NCI-H2196 (cell line): Measurements from ENCODE around the gene EGLN2.
A peak's percentile ranks its signal among the peaks of the same experiment; 100 is the strongest.
"Not testable (repeated sequence)": the region's sequence is repeated elsewhere in the genome, so short reads cannot be mapped to it uniquely, and the experiment has no call there.

Experiments
- DNase-seq: peaks from one replicate; lab custom pipeline; 2025; ENCODE audit not compliant: unreplicated experiment; lab: John Stamatoyannopoulos, UW

Gene EGLN2

DNA sequence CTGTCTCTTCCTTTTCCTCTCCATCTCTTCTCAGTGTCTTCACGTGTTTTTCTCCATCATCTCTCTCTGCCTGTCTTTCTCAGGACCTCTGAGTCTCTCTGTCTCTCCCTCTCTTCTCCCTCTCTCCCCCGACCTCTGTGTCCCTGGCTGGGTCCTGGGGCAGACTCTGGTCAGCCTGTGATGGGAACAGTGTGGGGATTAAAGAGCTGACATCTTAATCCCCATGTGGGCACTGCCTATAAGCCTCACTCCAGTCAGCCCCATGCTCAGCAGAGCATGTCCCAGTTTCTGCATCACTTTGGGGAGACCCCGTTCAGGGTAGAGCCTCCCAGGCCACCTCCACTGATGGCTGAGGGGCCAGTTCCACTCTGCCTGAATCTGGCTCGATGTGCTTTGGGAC, 16.2 kb downstream of the EGLN2 start:
- DNase-seq = no peak

DNA sequence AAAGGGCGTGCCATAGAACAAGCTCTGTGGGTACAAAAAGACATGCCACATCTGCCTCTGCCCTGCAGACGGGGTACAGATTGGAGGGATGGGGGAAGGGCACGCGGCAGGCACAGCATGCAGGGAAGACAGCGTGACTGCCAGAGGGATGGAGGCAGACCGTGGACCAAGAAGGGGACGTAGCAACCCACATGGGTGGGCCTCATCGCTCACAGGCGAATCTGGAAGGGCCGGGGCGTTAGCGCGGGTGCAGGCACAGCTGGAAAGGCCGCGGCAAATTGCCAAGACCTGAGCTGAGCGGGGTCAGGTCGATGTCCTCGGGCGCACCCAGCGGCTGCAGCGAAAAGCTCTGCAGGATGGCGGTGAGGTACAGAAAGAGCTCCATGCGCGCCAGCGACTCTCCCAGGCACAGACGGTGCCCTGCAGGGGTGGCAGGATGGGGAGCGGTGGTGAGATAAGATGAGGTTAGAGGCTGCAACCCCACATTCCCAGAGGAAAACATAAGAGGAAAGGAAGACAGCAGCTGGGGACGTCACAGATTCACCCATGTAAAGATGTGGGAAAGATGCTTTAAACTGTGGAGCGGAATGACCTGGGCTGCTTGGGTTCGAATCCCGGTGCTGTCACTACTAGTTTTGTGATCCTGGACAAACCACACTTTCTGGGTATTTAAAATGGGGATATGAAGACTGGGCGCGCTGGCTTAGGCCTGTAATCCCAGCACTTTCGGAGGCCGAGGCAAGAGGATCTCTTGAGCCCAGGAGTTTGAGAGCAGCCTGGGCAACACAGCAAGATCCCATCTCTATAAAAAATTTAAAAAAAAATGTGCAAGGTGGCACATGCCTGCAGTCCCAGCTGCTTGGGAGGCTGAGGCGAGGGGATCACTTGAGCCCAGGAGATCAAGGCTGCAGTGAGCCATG, 19.7 kb downstream of the EGLN2 start:
- DNase-seq = peak; percentile 29

DNA sequence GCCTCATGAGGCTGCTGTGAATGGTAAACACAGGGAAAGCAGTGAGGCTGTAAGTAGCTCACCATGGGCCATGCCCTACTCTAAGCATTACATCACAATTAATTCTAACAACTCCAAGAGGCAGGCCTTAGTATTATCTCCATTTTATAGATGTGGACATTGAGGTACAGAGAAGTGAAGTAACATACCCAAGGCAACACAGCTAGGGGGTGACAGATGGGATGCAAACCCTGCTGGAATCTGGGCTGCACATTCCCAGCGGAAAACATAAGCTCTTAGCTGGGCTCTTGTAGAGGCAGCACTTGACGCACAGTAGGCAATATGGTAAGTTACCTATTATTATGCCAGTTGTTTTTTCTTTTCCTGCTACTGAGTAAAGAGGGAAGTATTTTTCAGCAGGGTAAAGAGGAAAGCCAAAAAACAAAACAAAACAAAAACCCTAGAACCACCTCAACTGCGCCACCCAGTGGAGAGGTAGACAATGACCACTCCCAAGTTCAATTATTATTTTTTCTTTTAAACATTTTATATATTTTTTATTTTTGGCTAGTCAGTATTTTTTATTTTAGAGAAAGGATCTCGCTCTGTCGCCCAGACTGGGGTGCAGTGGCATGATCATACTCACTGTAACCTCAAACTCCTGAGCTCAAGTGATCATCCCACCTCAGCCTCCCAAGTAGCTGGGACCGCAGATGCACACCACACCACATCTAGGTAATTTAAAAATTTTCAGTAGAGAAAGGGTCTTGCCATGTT, 20.7 kb downstream of the EGLN2 start:
- DNase-seq = peak; percentile 27

DNA sequence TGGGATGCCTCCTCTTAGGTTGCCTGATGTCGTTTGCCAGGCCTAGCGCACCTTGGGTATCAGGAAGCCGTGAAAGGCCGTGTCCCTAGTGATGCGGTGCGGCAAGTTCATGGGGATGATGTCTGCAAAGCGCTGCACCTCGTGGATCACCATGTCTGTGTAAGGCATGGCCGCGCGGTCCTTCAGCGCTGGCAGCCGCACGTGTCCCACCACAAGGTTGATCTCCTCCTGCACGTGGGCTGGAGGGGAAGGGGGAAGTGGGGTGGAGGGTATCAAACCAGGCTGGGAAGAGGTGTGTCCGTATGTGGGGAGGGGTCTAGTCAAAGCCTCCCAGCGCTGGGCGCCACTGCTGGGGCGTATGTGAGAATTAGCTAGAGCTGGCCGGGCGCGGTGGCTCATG, 23.2 kb downstream of the EGLN2 start:
- no peak for DNase-seq

DNA sequence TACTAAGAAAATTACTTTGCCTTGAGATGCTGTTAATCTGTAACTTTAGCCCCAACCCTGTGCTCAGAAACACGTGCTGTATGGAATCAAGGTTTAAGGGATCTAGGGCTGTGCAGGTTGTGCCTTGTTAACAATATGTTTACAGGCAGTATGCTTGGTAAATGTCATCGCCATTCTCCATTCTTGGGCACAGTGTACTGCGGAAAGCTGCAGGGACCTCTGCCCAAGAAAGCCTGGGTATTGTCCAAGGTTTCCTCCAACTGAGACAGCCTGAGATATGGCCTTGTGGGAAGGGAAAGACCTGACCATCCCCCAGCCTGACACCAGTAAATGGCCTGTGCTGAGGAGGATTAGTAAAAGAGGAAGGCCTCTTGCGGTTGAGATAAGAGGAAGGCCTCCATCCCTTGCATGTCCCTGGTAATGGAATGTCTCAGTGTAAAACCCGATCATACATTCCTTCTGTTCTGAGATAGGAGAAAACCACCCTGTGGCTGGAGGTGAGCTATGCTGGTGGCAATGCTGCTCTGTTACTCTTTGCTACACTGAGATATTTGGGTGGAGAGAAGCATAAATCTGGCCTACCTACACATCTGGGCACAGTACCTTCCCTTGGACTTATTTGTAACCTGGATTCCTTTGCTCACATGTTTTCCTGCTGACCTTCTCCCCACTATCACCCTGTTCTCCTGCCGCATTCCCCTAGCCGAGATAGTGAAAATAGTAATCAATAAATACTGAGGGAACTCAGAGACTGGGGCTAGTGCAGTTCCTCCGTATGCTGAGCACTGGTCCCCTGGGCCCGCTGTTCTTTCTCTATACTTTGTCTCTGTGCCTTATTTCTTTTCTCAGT, 23.9 kb downstream of the EGLN2 start:
- DNase-seq = not testable (repeated sequence)

DNA sequence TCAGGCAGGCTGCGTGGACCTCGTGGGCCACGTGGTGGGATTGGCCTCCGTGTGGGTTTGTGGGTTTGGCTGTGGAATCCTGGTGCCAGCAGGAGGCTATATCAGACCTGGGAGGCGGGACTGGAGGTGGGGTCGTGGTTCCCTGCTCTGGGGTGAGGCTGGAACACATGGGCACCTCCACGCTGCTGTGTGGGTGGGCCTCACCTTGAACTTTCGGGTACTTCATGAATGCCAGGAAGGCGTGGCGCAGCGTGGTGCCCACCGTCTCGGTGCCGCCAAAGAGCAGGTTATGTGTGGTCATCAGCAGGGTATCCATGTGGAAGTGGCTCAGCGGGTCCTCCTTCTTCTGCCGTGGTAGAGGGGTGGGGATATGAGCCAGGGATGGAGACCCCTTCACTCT, 25.9 kb downstream of the EGLN2 start:
- DNase-seq = not testable (repeated sequence)

DNA sequence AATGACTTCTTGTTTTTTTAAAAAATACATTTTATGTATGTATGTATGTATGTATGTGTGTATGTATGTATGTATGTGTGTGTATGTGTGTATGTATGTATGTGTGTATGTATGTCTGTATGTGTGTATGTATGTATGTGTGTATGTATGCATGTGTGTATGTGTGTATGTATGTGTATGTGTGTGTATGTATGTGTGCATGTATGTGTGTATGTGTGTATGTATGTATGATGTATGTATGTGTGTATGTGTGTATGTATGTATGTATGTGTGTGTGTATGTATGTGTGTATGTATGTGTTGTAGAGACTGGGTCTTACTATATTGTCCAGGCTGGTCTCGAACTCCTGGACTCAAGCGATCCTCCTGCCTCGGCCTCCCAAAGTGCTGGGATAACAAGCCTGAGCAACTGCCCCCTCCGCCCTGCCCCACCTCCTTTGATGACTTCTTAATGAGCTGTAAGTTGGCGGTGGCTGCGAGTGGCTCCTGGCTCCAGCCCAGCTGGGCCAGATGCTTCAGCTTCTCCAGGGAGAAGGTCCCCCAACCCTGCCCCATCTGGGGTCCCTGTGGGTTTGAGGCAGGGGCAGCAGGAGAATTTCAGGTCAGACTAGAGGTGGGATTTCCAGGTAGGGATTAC, 26.6 kb downstream of the EGLN2 start:
- DNase-seq = not testable (repeated sequence)

DNA sequence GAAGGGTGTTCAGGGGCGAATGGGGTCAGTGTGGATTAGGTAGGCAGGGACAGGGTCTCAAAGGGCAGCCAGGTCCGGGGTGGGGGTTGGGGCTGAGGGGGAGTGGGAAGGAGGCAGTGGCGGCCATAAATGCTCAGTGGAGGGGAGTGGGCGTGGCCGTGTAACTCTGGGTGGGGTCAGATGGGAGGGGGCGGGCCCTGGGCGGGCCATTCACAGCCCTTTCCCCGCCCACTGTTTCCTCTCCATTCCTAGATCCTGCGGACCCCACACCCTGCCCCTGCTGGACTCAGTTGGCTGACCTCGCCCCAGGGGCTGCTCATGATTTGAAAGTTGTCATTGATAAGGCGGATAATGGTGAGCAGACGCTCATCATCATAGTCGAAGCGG, 27.3 kb downstream of the EGLN2 start:
- DNase-seq = not testable (repeated sequence)

DNA sequence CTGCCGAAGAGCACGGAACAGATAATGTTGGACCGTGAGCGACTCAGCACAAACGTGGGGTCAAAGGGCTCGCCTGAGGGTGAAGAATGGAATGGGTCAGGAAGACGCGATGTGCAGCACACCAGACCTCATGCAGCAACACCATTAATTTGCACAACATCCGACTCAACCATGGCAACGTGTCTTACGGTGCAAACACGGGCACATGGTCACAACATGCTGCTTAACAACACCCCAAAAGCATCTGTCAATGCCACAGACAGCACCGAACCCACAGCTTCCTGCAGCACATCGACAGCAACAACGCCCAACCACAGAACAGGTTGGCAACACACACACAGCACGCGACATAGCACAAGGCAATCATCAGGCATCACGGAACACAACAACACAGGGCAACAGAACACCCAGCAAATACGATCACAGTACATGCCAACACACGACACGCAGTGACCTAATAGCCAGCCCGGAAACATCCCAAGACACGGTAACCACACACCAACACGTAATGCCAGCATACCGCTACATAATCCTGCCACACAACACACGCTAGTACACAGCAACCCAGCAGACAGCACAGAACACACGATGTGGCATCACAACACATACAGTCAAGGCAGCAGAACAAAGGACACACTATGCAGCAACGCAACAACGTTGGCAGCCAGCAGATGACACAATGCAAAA, 27.9 kb downstream of the EGLN2 start:
- not testable (repeated sequence) for DNase-seq

DNA sequence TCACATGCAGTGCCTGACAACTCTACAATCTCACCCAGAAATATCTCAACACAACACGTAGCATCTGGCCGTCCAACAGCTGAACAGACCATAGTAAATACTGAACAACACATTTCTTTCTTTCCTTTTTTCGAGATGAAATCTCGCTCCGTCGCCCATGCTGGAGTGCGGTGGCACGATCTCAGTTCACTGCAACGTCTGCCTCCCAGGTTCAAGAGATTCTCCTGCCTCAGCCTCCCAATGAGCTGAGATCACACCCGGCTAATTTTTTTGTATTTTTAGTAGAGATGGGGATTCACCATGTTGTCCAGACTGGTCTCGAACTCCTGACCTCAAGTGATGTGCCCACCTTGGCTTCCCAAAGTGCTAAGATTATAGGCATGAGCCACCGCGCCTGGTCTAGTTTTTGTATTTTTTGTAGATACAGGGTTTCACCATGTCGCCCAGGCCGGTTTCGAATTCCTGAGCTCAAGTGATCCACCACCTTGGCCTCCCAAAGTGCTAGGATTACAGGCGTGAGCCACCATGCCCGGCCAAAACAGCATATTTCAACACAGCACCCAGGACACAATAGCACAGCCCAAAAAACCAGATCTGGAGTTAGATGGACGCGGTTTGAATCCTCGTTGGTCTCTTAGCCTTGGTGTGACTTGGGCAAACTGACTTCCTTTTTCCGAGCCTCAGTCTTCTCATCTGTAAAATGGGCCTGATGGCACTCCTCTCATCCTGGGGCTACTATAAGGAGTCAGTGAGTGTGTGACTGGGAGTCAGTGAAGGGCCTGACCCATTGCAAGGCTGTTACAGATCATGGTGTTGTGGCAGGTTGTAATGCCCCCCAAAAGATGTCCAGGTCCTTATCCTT, 28.6 kb downstream of the EGLN2 start:
- no peak for DNase-seq

DNA sequence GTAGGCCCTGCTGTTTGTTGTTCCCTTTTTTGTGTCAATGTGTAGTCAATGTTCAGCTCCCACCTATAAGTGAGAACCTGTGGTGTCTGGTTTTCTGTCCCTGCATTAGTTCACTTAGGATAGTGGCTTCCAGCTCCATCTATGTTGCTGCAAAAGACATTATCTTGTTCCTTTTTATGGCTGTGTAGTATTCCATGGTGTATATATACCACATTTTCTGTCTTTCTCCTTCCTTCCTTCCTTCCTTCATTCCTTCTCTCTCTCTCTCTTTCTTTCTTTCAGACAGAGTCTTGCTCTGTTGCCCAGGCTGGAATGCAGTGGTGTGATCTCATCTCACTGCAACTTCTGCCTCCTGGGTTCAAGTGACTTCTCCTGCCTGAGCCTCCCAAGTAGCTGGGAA, 30.2 kb downstream of the EGLN2 start:
- no peak for DNase-seq

DNA sequence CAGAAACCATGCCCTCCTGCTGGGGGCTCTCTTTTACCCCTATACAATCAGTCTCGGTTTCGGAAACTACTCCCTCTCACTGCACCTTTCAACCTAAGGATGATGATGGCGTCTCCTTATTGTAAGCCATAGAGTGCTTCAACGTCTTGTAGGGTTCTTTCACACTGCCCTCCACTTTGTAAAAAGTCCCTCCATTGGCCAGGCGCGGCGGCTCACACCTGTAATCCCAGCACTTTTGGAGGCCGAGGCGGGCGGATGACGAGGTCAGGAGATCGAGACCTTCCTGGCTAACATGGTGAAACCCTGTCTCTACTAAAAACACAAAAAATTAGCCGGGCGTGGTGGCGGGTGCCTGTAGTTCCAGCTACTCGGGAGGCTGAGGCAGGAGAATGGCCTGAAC, 31.8 kb downstream of the EGLN2 start:
- not testable (repeated sequence) for DNase-seq

DNA sequence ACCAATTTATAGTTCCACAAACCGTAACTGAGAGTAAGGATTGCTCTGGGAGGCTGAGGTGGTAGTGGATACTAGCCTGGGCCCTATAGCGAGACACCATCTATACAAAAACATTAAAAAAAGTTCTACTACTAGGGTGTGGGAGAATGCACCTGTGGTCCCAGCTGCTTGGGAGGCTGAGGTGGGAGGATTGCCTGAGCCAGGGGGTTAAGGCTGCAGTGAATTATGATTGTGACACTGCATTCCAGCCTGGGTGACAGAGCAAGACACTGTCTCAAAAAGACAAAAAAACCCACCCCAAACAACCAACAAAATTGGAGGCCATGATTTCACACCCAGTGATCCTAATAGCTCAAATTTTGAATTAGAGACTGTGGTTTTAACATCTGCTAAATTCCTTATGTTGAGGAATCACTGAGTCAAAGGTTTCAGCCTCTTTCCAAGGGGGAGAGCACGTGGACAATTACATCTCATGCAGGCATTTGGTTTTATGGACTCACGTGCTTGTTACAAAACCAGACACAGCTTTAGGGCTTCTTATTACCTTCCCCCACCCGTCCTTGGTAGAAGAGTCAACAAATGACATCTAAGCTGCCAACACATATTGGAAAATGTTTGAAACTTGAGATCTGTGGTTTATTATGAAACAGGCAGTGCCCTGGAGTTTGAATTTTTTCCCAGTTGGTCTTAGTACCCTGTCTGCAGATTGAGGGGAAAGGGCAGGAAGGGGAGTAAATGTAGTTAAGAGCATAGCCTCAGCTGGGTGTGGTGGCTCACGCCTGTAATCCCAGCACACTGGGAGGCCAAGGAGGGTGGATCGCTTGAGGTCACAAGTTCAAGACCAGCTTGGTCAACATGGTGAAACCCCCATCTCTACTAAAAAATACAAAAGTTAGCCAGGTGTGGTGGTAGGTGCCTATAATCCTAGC, 32.8 kb downstream of the EGLN2 start:
- DNase-seq = peak; percentile 86

DNA sequence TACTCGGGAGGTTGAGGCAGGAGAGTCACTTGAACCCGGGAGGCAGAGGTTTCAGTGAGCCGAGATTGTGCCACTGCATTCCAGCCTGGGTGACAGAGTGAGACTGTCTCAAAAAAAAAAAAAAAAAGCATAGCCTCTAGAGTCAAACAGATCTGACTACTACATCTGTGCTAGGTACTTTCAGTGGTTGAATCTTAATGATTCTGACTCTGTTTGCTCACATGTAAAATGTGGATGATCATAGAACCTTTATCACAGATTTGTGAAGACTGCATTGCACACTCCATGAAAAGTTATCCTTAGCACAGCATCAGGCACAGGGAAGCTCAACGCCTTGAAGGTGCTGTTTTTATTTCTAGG, 33.4 kb downstream of the EGLN2 start:
- DNase-seq = not testable (repeated sequence)

DNA sequence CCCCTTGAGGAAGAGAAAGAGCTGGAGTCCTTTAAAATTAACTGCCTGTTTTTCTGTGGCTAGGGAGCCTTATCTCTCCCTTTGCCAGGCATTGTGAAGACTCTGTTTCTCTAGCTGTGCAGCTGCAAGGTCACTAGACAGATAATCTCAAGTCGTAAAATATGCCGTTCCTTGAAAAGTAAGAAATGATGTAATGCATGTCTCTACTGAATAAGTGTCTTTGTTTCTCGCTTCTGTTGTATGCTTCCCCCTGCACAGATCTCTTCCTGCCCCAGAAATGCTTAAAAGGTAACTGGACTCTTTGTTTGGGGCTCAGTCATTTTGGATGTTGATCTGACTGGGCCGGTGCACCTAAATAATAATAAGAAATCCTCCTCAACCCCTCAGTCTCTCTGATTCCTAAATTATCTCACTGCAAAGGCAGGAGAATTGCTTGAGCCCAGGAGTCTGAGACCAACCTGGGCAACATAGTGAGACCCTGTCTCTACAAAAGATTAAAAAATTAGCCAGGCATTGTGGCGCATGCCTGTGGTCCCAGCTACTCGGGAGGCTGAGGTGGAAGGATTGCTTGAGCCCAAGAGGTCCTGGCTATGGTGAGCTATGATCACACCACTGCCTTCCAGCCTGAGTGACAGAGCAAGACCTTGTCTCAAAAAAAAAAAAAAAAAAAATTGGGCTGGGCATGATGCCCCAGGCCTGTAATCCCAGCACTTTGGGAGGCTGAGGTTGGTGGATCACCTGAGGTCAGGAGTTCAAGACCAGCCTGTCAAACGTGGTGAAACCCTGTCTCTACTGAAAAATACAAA, 34.9 kb downstream of the EGLN2 start:
- not testable (repeated sequence) for DNase-seq

DNA sequence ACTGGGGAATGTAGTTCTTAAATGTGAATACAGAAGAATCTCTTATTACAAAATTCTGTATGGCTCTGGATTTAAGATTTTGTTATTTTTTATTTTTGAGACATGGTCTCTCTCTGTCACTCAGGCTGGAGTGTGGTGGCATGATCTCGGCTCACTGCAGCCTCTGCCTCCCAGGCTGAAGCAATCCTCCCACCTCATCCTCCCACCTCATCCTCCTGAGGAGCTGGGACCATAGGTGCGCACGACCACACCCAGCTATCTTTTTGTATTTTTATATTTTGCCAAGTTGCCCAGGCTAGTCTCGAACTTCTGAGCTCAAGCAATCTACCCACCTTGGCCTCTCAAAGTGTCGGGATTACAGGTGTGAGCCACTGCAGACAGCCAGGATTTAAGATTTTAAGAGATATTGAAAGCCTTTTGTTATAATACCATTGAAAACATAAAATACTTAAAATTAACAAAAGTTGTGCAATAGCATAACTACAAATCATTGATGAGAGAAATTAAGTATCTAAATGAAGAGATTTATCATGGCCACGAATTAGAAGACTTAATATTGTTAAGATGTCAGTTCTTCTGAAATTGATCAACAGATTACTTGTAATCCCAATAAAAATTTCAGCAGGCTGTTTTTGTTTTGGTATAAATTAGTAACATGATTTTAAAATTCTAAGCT, 37.9 kb downstream of the EGLN2 start:
- no peak for DNase-seq

DNA sequence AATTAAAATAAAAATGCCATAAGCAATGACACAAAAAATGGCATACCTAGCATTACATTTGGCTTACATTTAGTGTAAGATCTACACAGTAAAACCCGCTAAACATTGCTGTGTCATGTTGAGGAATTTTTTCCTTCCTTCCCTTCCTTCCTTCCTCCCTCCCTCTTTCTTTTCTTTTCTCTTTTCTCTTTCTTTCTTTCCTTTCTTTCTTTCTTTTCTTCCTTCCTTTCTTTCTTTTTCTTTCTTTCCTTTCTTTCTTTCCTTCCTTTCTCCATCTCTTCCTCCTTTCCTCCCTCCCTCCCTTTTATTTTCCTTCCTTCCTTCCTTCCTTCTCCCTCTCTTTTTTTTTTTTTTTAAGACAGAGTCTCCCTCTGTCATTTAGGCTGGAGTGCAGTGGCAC, 39.5 kb downstream of the EGLN2 start:
- DNase-seq = not testable (repeated sequence)
